A549 (cell line): Measurements from ENCODE around the gene NIN.

Experiments used
- CHD4 ChIP-seq: fragments of 200-600 bp; sonication (generic); IDR thresholded peaks from 2 replicates; pipeline ENCODE4 v1.6.1; 2016; ENCODE audit warnings: antibody characterized with exemption, mild to moderate bottlenecking, borderline replicate concordance
- CTCF ChIP-seq: fragments of >200 bp; sonication (Bioruptor Twin); formaldehyde crosslinking; IDR thresholded peaks from 3 replicates; pipeline ENCODE4 v1.5.1; 2016
- FOSB ChIP-seq: fragments of 250-450 bp; sonication (Bioruptor Pico); IDR thresholded peaks from 2 replicates; pipeline ENCODE4 v1.5.0; 2020; ENCODE audit warnings: mild to moderate bottlenecking, moderate library complexity
- HDAC2 ChIP-seq: fragments of 200-600 bp; sonication (generic); IDR thresholded peaks from 2 replicates; pipeline ENCODE4 v1.6.1; 2016
- HEYL ChIP-seq: fragments of 250-450 bp; sonication (Bioruptor Pico); IDR thresholded peaks from 2 replicates; pipeline ENCODE4 v1.8.0; 2021; ENCODE audit warnings: mild to moderate bottlenecking, moderate library complexity
- POLR2A ChIP-seq: IDR thresholded peaks from 2 replicates; pipeline ENCODE4 v1.6.1; 2012; ENCODE audit warnings: mild to moderate bottlenecking, low read length
- REST ChIP-seq: fragments of 200-600 bp; sonication (generic); IDR thresholded peaks from 2 replicates; pipeline ENCODE4 v1.6.1; 2016; ENCODE audit warnings: antibody characterized with exemption, mild to moderate bottlenecking, moderate library complexity
- SREBF2 ChIP-seq: fragments of 450-650 bp; IDR thresholded peaks from 2 replicates; pipeline ENCODE4 v1.6.1; 2014; ENCODE audit warnings: mild to moderate bottlenecking, moderate library complexity
- ZC3H11A ChIP-seq: fragments of 450-650 bp; IDR thresholded peaks from 2 replicates; pipeline ENCODE4 v1.6.1; 2014; ENCODE audit warnings: antibody characterized with exemption, mild to moderate bottlenecking

- TF ChIP-seq REST = no peak
- no peak for TF ChIP-seq CTCF
- TF ChIP-seq POLR2A = no peak
- TF ChIP-seq HDAC2 = no peak
- TF ChIP-seq CHD4 = no peak
- no peak for TF ChIP-seq HEYL (CRISPR knock-in tag)
- no peak for TF ChIP-seq ZC3H11A
- no peak for TF ChIP-seq SREBF2
- TF ChIP-seq FOSB = no peak
These were observed 674 bp downstream of the NIN start for GRCh38 chr14:50830044-50830931.
